GM04504 (cell line): ENCODE data around the gene SERPINA9.

Experiments
- DNase-seq: peaks from one replicate; pipeline ENCODE4 v3.0.0-alpha.2; 2012; ENCODE audit warnings: low read depth

Gene SERPINA9

DNA sequence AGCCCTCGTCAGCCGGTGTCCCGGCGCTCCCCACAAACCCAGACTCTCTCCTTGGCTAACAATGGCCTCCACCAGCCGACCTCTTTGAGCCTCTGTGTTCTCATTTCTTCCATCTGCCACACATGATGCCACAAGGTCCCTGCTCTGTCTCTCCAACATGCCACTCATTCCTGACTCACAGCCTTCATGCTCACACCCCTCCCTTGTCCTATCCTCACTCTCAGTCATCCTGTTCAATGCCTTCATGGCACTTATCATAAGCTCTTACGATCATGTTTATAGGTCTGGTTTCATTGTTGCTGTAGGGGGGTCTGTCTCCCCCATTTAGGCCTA is 13.8 kb downstream of the SERPINA9 start:
- no peak for DNase-seq

- no peak for DNase-seq
These were observed 14.3 kb downstream of the SERPINA9 start for GRCh38 chr14:94461526-94462218.

DNA sequence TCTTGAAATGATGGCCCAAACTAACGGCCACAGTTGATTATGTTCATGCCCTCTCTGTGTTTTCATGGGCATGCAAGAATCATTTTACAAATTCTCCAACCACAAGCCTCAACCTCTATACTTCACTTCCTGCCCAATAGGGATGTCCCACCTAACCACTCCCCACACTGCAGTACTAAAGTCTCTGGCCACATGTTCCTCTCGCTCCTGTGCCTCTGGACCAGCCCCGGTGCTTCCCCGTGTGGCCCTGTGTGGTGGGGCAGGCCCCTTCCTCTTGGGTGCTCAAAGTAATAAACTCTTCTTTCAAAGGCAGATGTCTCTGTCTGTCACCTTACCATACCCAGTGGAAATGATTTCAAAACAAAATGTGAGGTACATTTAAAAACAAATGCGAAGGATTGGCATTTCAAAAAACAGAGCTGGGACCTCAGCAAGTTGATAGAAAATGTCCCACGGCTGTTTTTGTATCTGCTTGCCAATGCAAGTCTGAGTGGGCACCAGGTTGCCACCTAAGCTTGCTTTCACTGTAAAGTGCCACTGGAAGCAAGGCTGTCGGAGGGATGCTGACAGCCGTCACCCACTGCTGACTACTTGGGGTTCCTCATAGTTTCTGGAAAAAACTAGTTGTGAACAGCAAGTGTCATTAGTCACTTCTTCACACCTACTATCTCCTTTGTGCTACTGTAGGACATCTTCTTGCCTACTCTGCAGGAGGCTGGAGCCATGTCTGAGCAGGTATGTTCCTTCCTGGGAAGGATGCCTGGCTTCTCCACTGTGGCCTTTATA is 15.2 kb downstream of the SERPINA9 start:
- no peak for DNase-seq

DNA sequence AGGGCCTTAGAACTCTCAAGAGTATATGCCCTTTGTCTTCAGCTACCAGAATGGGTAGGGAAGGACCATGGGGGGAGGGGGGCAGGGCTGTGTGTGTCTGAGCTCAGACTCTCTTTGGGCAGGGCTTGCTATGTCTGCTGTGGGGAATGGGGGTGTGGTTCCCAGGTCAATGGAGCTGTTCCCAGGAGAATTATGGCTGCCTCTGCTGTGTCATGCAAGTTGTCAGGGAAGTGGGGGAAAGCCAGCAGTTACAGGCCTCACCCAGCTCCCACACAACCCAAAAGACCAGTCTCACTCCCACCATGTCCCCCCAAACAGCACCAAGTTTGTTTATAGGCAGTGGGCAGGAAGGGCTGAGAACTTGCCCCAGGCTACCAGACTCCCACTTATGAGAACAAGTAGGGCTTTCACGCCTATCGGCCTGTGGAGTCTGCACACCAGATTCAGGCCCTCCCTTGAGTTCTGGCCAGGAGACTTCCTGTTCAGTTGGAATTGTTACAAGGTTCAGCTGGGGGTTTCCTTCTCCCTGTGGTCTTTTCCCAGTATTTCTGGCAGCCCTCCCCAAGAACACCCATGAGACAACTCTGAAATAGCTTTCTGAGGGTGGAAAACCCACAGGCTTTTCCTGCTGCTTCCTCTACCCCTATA is 17.3 kb downstream of the SERPINA9 start:
- DNase-seq = no peak

- no peak for DNase-seq
These were observed 17.9 kb downstream of the SERPINA9 start for GRCh38 chr14:94458096-94458495.

DNA sequence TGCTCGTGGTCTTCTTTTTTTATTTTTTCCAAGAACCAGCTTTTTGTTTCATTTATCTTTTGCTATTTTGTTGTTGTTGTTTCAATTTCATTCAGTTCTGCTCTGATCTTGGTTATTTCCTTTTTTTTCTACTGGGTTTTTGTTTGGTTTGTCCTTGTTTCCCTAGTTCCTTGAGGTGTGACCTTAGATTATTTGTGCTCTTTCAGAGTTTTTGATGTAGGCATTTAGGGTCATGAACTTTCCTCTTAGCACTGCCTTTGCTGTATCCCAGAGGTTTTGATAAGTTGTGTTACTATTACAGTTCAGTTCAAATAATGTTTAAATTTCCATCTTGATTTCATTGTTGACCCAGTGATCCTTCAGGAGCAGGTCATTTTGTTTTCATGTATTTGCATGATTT is 20.1 kb downstream of the SERPINA9 start:
- DNase-seq = no peak

DNA sequence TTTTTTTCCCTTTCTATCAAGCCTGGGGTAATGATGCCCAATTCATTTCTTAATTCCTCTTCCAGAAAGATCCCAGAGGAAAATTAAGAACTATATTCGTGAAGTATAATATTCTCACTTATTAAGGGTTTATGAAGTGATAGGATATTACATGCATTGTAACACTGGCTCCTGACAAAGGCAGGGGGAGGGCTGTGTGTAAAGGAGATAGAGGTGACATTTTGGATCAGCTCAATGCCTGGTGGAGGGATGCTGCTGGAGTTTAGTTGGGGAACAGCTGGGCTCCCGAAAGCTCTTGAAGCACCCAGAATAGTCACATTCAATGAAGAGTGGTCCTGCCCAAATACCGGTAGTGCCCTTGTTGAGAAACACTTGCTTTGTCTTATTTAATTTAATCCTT is 24.2 kb downstream of the SERPINA9 start:
- DNase-seq = no peak

GRCh38 chr14:94451091-94451771 is 24.8 kb downstream of the SERPINA9 start:
- no peak for DNase-seq

- DNase-seq = no peak
These were observed 25.3 kb downstream of the SERPINA9 start for GRCh38 chr14:94450722-94451090.

DNA sequence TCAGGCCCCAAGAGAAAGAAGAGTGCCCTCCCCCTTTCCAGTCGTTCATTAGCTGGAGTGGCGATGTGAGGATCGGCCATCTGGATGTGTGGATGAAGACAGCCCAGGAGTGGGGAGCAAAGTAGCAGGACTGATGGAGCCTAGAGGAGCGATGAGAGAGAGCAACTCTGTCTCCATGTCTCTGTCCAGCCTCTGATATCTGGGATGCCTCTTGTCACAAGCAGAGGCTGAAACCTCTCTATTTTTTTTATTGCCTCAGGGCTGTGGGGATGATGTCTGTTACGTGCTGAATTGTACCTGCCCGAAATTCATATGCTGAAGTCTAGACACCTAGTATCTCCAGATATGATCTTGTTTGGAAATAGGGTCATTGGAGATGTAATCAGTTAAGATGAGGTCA is 26.1 kb downstream of the SERPINA9 start:
- no peak for DNase-seq

GRCh38 chr14:94448071-94448808 is 27.8 kb downstream of the SERPINA9 start:
- DNase-seq = no peak

GRCh38 chr14:94447206-94447605 is 28.8 kb downstream of the SERPINA9 start:
- no peak for DNase-seq

DNA sequence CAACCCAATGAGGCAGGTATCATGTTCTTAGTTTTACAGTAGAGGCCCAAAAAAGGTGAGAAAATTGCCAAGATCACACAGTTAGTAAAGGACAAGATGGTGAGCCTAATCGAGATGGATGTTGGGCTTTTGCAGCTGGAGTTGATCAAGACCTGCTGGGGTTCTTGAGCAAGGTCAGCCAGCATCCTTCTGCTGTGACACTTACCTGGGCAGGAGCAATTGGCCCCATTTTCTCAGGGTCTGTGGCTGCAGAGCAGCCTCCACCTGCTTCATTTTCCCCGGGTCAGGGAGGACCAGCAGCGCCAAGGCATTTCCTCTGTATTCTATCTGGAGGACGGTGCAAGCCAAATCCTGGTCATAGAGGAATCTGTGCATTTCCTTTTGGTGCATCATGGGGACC is 29.9 kb downstream of the SERPINA9 start:
- DNase-seq = no peak

DNA sequence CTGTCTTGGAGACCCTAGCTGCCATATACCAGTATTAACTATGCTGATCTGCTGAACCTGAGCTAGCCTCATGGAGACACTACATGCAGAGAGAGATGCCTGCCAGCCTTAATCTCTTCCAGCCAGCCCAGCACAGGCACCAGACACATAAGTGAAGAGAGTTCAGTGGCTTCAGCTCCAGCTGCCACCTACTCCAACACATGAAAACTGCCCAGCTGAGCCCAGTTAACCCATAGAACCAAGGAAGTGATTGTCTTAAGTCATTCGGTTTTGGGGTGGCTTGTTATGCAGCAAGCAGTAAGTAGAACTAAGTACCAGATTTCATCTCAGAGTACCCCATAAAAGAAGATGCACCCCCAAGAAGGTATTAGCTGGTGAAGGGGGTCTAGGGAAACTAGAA is 31.0 kb downstream of the SERPINA9 start:
- DNase-seq = no peak

- DNase-seq = no peak
These were observed 34.3 kb downstream of the SERPINA9 start for GRCh38 chr14:94441531-94442205.

- DNase-seq = no peak
These were observed 34.9 kb downstream of the SERPINA9 start for GRCh38 chr14:94441130-94441529.

GRCh38 chr14:94439453-94440057 is 36.4 kb downstream of the SERPINA9 start:
- no peak for DNase-seq

DNA sequence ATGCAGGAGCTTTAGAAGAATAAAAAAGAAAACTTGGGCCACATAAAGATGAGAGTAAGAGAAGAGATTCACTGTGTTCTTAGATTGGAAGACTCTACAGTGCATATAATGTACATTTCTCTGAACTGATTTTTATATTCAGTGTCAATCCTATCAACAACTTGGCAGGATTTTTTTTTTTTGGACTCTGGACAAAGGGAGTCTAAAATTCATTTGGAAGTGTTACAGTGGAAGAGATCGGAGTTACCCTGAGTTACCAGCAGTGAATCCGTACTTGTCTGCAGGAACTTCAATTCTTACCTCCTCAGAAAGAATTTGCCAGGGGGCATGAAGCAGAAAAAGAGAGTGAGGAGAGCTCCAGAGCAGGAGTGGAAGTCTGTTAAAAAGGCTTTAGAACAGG is 47.4 kb downstream of the SERPINA9 start:
- DNase-seq = no peak

DNA sequence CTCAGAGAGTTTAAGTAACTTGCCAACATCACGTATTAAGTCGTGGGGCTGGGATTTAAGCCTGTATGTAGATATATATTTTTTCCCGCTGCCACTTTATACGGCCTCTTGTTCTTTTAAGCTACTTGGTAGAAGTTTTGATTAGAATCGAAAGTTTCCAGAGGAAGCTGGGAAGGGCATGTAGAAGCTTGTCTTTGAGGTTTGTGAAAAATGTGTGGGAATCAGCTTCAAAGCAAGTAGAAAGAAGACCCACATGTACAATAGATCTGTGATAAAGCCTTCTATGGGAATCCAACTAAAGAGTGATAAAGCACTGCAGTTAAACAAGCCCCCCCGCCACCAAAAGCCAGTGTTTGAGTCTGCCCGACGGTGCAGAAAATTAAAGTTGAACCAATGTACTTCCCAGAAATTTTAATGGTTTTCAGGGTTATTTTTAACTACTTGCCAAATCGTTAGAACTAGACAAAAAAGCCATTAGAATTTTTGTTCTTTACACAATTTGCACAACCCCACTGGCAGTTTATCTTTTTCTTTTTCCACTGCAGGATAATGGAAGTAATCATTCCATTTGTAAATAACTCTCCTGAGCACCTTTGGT is 48.9 kb downstream of the SERPINA9 start:
- no peak for DNase-seq

DNA sequence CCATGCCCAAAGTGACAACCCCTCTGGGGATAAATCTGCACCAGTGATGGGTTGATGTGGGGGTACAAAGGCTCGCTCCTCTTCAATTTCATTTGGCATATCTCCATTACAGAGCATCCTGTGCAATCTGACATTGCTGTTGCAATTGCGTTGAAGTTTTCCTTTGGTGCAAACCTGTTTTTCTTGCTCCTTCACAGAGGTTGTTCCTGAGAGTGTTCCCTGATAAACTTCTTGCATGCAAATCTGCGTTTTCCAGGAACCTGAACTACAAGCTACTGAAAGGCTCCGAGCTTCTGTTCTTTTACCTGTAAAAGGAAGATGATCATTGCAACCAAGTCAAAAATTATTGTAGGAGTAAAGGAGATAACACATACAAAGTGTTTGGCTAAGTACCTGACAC is 49.5 kb downstream of the SERPINA9 start:
- DNase-seq = no peak

DNA sequence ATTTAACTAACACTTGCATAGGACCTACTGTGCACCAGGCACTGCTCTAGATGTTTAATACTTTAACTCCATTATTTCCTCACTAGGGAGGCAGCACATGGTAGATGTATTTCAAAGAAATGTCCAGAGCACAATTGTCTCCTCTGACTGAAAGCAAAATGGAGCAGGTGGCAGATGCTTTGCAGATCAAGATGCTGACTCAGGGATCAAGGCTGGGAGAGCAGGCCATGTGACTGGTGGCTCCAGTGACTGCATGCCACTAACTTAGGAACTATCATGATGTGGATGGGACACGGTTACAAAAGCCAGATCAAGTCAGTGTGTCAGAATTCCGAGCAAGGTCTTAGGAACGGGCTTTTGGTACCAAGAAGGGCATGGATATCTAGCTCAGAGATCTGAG is 51.6 kb downstream of the SERPINA9 start:
- DNase-seq = no peak
